K562 (cell line): Measurements from ENCODE around the gene ECHDC1. TPM values are rescaled to one million over a fixed set of nuclear protein-coding genes. Genes with fewer than 3 reads are reported as not detected.

Experiments
- ATAC-seq: fragments of 200-7000 bp; cut with Tn5 transposase; 3 replicates; pipeline ENCODE4 v1.9.1; 2020; ENCODE audit warnings: moderate library complexity
- BruUV-seq: library from RNA; stranded (reverse); fragments of 400-500 nt; replicated peaks from 2 replicates; lab custom pipeline; 2021; lab: Mats Ljungman, UMichigan
- CTCF ChIA-PET: fragments of 300-600 bp; formaldehyde crosslinking; extraction: SDS; loops from one replicate; lab custom pipeline; 2021; ENCODE audit warnings: low intra/inter-chr PET ratio; lab: Yijun Ruan, JAX
- POLR2A ChIA-PET: fragments of 300-600, 350-650 bp; sonication (Branson Sonifier 250); formaldehyde crosslinking; extraction: SDS; loops from one replicate; lab custom pipeline; 2021; ENCODE audit warnings: antibody characterized with exemption, inconsistent platforms; lab: Yijun Ruan, JAX
- DNase-seq, 4 experiments: peaks; one replicate each; pipeline versions ENCODE4 v3.0.0 to v3.0.0-alpha.2; 2011 to 2018; ENCODE audit warnings: low spot score in 3 of 4, mixed read lengths in 3 of 4; ENCODE audit errors: extremely low read depth in 1 of 4
- FAIRE-seq: peaks from 2 replicates; lab custom pipeline; 2011; peaks lifted over from hg19 to GRCh38; lab: Jason Lieb, UNC
- H2AFZ ChIP-seq: 2 replicates; pipeline ENCODE4 v1.6.0; 2011; ENCODE audit warnings: low read depth, low read length, control low read depth, inconsistent platforms
- H3K27ac ChIP-seq: fragments of 200-600 bp; 3 replicates; pipeline ENCODE4 v1.8.0; 2011; ENCODE audit warnings: low read depth, mild to moderate bottlenecking, control low read depth, inconsistent platforms, low read length, moderate library complexity, mixed read lengths; ENCODE audit errors: extremely low read depth
- H3K27me3 ChIP-seq, 2 experiments: fragments of 300-600 bp in 1 of 2; 2 replicates in 1 of 2; 3 replicates in 1 of 2; pipeline versions ENCODE4 v1.6.0 to v1.8.0; 2011; ENCODE audit warnings: inconsistent platforms in 2 of 2, low read length in 2 of 2, mild to moderate bottlenecking in 1 of 2, mixed read lengths in 1 of 2, moderate library complexity in 1 of 2; ENCODE audit not compliant: control insufficient read depth in 2 of 2, insufficient read depth in 2 of 2
- H3K36me3 ChIP-seq: fragments of 300-600 bp; 3 replicates; pipeline ENCODE4 v1.8.0; 2011; ENCODE audit warnings: mild to moderate bottlenecking, low read length, inconsistent platforms; ENCODE audit not compliant: control insufficient read depth, insufficient read depth
- H3K4me1 ChIP-seq, 2 experiments: fragments of 200-600 bp in 1 of 2; replicated peaks in 1 of 2; 2 replicates in 1 of 2; 3 replicates in 1 of 2; pipeline versions ENCODE4 v1.5.1 to v1.8.0; 2011; ENCODE audit warnings: inconsistent platforms in 2 of 2, low read length in 2 of 2, mild to moderate bottlenecking in 1 of 2, mixed read lengths in 1 of 2, moderate library complexity in 1 of 2; ENCODE audit not compliant: control insufficient read depth in 2 of 2, insufficient read depth in 2 of 2
- H3K4me2 ChIP-seq: 2 replicates; pipeline ENCODE4 v1.6.1; 2011; ENCODE audit warnings: low read length, control low read depth, inconsistent platforms, mixed read lengths; ENCODE audit not compliant: insufficient read depth
- H3K4me3 ChIP-seq: fragments of 200-600 bp; sonication (generic), shearing (Covaris generic); 2 replicates; pipeline ENCODE4 v1.5.1; 2016; ENCODE audit warnings: control low read depth, inconsistent platforms
- H3K79me2 ChIP-seq: fragments of 200-600 bp; 3 replicates; pipeline ENCODE4 v1.8.0; 2011; ENCODE audit warnings: low read length, inconsistent platforms; ENCODE audit not compliant: control insufficient read depth, insufficient read depth
- H3K9ac ChIP-seq, 2 experiments: 2 replicates each; pipeline versions ENCODE4 v1.6.0 to v1.6.1; 2011; ENCODE audit warnings: low read depth in 2 of 2, low read length in 2 of 2, control low read depth in 1 of 2, inconsistent platforms in 1 of 2, mild to moderate bottlenecking in 1 of 2, mixed read lengths in 1 of 2; ENCODE audit not compliant: insufficient read depth in 1 of 2
- H3K9me1 ChIP-seq: one replicate; pipeline ENCODE4 v1.6.0; 2011; ENCODE audit warnings: inconsistent platforms, mild to moderate bottlenecking, low read length, moderate library complexity; ENCODE audit not compliant: control insufficient read depth, insufficient read depth
- H3K9me3 ChIP-seq: replicated peaks from 2 replicates; pipeline ENCODE4 v1.5.1; 2011; ENCODE audit warnings: low read depth, low read length, inconsistent platforms; ENCODE audit not compliant: control insufficient read depth, insufficient read depth
- H4K20me1 ChIP-seq: replicated peaks from 2 replicates; pipeline ENCODE4 v1.6.1; 2011; ENCODE audit warnings: low read length, inconsistent platforms, mixed read lengths; ENCODE audit not compliant: control insufficient read depth, insufficient read depth
- CHCHD3 ChIP-seq: fragments of 250-450 bp; sonication (Bioruptor Pico); IDR thresholded peaks from 2 replicates; pipeline ENCODE4 v2.1.2; 2022; ENCODE audit warnings: mild to moderate bottlenecking
- HDAC2 ChIP-seq: fragments of 450-650 bp; IDR thresholded peaks from 2 replicates; pipeline ENCODE4 v1.6.1; 2016; ENCODE audit warnings: mild to moderate bottlenecking
- NR2C1 ChIP-seq, 2 experiments: fragments of 450-650 bp; IDR thresholded peaks; 2 replicates each; pipeline ENCODE4 v1.6.1; 2017; ENCODE audit warnings: mild to moderate bottlenecking in 2 of 2, antibody characterized with exemption in 1 of 2, inconsistent platforms in 1 of 2, missing compliant biosample characterization in 1 of 2, missing genetic modification characterization in 1 of 2
- SPI1 ChIP-seq: IDR thresholded peaks from 2 replicates; pipeline ENCODE4 v1.6.1; 2011; ENCODE audit warnings: low read depth, low read length, control low read depth, borderline replicate concordance
- ZNF384 ChIP-seq: IDR thresholded peaks from 2 replicates; pipeline ENCODE4 v1.6.1; 2012; ENCODE audit warnings: low read depth, low read length, improper control_type of control experiment
- WGBS: fragments of 100-300 bp; shearing (Covaris generic); methylation state at CpG from one replicate; pipeline ENCODE4 v1.1.6; 2016; ENCODE audit warnings: low coverage, mixed read lengths; ENCODE audit not compliant: insufficient coverage; ENCODE audit errors: missing lambda C conversion rate; 5-methylcytosine and 5-hydroxymethylcytosine counted together
- in situ Hi-C: fragments of 300-500 bp; cut with MboI; formaldehyde crosslinking; loops from 4 replicates; pipeline ENCODE4 v1.15.0; 2018; ENCODE audit warnings: inconsistent platforms, mixed read lengths
- intact Hi-C: fragments of 100-400 bp; cut with micrococcal nuclease; formaldehyde crosslinking; loops from 2 replicates; pipeline ENCODE4 v1.14.2; 2022
- polyA plus RNA-seq, 8 experiments: library from polyadenylated mRNA; depleted of rRNA in 4 of 8; stranded (reverse) in 5 of 8; unstranded in 3 of 8; fragments of >200 nt; fragmentation: Nextera tagmentation in 2 of 8; fragmentation: Illumina TruSeq in 1 of 8; extraction: Ambion mirVana in 2 of 8; extraction: Trizol in 1 of 8; gene quantifications; 2 replicates each; pipeline versions ENCODE4 v1.2.1 to v1.2.3, GENCODE V29; 2011 to 2014; ENCODE audit warnings: inconsistent platforms in 1 of 8, missing spikeins in 1 of 8
- total RNA-seq, 7 experiments: library from RNA; depleted of rRNA in 6 of 7; stranded (reverse); fragments of >200 nt in 6 of 7; fragmentation: Illumina TruSeq in 2 of 7; extraction: Trizol in 2 of 7; gene quantifications; 2 replicates each; pipeline versions ENCODE4 v1.2.1 to v1.2.3, GENCODE V29; 2011 to 2021; ENCODE audit warnings: low replicate concordance in 1 of 7
- TF ChIP-seq, protein P1 (sequence below): fragments of 200-800 bp; sonication (Bioruptor generic); IDR thresholded peaks from 2 replicates; pipeline ENCODE4 v1.6.1; 2017; ENCODE audit warnings: missing genetic modification characterization, missing compliant biosample characterization
- TF ChIP-seq, protein P2 (sequence below): fragments of 200-800 bp; sonication (Bioruptor generic); IDR thresholded peaks from 2 replicates; pipeline ENCODE4 v1.6.1; 2016; ENCODE audit warnings: missing genetic modification characterization, missing compliant biosample characterization
- TF ChIP-seq, protein P3 (sequence below): sonication (generic); formaldehyde crosslinking; IDR thresholded peaks from 2 replicates; pipeline ENCODE4 v1.8.1; 2023; ENCODE audit warnings: missing genetic modification reagents, mild to moderate bottlenecking, borderline replicate concordance

Gene ECHDC1
- total and polyA plus RNA-seq, 9 of the 15 experiments (the other 6 are each of a cell fraction or from before 2014, with no cell fraction given), result 58.0 to 105 (median 78.6) TPM

DNA sequence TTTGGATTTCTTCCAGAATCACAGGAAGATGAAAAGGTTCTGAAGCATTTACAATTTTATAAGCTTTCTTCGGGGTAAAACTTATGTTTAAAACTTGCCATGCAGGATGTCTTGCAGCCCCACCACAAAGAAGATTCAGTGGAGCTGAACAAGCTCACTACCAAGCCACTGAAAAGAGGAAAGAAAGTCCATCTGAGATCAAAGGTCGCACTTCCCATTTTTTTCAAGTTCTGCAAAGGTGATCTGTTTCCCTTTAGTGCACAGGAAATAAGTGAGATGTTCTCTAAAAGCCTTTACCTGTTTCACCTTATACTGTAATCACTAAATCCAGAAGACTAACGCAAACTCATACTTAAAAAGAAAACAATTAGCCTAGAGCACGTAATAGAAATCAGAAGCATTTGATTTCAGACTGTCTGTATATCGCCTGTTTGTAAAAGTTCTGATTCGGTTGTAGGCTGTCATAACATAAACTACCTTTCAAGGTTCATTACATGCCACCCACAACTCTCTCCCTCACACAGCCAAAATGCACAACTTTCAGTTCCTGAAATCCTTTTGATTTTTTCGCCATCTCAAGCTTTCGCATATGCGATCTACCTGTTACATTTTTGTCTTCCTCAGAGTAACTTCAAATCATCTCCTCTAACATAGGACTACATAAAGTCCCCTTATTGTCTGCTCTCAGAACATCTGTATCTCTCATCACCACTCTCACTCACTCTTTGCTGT is 1.8 kb downstream of the ECHDC1 start:
- WGBS, result 51% methylated on average over 9 of the region's 9 CpGs
- no peaks in the 10 kb centered on the region; the same call in 1 of the 2 replicates for H3K9me3 ChIP-seq
- H3K9ac ChIP-seq, result peak overlapping the region in 1 of 2 experiments; percentile 98; a peak in 2 of 4 replicates
- peaks cover 3 to 20% of the 10 kb centered on the region in 2 experiments; a peak in 3 of 5 replicates for H3K4me1 ChIP-seq
- H3K79me2 ChIP-seq, result peaks cover 98% of the 10 kb centered on the region
- H2AFZ ChIP-seq, result no peak overlapping the region
- H3K9me1 ChIP-seq, result no peaks in the 10 kb centered on the region
- no peak for DNase-seq
- FAIRE-seq, result no peak
- no TSS peak for BruUV-seq
- H3K27ac ChIP-seq, result peak overlapping the region; percentile 91
- POLR2A ChIA-PET, result interaction anchor here (0.6 to 1.6 kb wide), 5 partner anchors 7 to 22 kb away, joined by 3 to 4 read pairs (median 4); no protein-coding TSS in a partner anchor
- no peaks in the 10 kb centered on the region for H3K27me3 ChIP-seq
- CTCF ChIA-PET, result no interaction called here
- ATAC-seq, result no peak
- peak overlapping the region; percentile 77 for H3K4me3 ChIP-seq
- intact Hi-C loops, result loop anchor here (2.0 to 10.0 kb wide), 3 partner anchors 39 to 1357 kb away; partner anchors contain the start of gene TRMT11
- in situ Hi-C loops, result no loop called here
- no peaks in the 10 kb centered on the region for H4K20me1 ChIP-seq
- H3K36me3 ChIP-seq, result peaks cover 24% of the 10 kb centered on the region; the same call in 2 of the 3 replicates
- H3K4me2 ChIP-seq, result peak overlapping the region; percentile 97
- peak; percentile 94 for TF ChIP-seq SPI1
- no peak for TF ChIP-seq CHCHD3 (CRISPR knock-in tag)
- 0 out of 2 replicates have a peak, but pooled peaks have one; percentile 11 for TF ChIP-seq ZNF384
- TF ChIP-seq, protein P1, sequence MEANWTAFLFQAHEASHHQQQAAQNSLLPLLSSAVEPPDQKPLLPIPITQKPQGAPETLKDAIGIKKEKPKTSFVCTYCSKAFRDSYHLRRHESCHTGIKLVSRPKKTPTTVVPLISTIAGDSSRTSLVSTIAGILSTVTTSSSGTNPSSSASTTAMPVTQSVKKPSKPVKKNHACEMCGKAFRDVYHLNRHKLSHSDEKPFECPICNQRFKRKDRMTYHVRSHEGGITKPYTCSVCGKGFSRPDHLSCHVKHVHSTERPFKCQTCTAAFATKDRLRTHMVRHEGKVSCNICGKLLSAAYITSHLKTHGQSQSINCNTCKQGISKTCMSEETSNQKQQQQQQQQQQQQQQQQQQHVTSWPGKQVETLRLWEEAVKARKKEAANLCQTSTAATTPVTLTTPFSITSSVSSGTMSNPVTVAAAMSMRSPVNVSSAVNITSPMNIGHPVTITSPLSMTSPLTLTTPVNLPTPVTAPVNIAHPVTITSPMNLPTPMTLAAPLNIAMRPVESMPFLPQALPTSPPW (CRISPR knock-in tag), result no peak
- TF ChIP-seq NR2C1 (IDR thresholded peaks at IDR 0.05), result peak; percentile 44; the same call in 1 of the 2 replicates
- TF ChIP-seq NR2C1 (tag; IDR thresholded peaks at IDR 0.05), result no peak
- TF ChIP-seq, protein P2, sequence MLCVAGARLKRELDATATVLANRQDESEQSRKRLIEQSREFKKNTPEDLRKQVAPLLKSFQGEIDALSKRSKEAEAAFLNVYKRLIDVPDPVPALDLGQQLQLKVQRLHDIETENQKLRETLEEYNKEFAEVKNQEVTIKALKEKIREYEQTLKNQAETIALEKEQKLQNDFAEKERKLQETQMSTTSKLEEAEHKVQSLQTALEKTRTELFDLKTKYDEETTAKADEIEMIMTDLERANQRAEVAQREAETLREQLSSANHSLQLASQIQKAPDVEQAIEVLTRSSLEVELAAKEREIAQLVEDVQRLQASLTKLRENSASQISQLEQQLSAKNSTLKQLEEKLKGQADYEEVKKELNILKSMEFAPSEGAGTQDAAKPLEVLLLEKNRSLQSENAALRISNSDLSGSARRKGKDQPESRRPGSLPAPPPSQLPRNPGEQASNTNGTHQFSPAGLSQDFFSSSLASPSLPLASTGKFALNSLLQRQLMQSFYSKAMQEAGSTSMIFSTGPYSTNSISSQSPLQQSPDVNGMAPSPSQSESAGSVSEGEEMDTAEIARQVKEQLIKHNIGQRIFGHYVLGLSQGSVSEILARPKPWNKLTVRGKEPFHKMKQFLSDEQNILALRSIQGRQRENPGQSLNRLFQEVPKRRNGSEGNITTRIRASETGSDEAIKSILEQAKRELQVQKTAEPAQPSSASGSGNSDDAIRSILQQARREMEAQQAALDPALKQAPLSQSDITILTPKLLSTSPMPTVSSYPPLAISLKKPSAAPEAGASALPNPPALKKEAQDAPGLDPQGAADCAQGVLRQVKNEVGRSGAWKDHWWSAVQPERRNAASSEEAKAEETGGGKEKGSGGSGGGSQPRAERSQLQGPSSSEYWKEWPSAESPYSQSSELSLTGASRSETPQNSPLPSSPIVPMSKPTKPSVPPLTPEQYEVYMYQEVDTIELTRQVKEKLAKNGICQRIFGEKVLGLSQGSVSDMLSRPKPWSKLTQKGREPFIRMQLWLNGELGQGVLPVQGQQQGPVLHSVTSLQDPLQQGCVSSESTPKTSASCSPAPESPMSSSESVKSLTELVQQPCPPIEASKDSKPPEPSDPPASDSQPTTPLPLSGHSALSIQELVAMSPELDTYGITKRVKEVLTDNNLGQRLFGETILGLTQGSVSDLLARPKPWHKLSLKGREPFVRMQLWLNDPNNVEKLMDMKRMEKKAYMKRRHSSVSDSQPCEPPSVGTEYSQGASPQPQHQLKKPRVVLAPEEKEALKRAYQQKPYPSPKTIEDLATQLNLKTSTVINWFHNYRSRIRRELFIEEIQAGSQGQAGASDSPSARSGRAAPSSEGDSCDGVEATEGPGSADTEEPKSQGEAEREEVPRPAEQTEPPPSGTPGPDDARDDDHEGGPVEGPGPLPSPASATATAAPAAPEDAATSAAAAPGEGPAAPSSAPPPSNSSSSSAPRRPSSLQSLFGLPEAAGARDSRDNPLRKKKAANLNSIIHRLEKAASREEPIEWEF, result no peak
- TF ChIP-seq HDAC2, result no peak
- TF ChIP-seq, protein P3, sequence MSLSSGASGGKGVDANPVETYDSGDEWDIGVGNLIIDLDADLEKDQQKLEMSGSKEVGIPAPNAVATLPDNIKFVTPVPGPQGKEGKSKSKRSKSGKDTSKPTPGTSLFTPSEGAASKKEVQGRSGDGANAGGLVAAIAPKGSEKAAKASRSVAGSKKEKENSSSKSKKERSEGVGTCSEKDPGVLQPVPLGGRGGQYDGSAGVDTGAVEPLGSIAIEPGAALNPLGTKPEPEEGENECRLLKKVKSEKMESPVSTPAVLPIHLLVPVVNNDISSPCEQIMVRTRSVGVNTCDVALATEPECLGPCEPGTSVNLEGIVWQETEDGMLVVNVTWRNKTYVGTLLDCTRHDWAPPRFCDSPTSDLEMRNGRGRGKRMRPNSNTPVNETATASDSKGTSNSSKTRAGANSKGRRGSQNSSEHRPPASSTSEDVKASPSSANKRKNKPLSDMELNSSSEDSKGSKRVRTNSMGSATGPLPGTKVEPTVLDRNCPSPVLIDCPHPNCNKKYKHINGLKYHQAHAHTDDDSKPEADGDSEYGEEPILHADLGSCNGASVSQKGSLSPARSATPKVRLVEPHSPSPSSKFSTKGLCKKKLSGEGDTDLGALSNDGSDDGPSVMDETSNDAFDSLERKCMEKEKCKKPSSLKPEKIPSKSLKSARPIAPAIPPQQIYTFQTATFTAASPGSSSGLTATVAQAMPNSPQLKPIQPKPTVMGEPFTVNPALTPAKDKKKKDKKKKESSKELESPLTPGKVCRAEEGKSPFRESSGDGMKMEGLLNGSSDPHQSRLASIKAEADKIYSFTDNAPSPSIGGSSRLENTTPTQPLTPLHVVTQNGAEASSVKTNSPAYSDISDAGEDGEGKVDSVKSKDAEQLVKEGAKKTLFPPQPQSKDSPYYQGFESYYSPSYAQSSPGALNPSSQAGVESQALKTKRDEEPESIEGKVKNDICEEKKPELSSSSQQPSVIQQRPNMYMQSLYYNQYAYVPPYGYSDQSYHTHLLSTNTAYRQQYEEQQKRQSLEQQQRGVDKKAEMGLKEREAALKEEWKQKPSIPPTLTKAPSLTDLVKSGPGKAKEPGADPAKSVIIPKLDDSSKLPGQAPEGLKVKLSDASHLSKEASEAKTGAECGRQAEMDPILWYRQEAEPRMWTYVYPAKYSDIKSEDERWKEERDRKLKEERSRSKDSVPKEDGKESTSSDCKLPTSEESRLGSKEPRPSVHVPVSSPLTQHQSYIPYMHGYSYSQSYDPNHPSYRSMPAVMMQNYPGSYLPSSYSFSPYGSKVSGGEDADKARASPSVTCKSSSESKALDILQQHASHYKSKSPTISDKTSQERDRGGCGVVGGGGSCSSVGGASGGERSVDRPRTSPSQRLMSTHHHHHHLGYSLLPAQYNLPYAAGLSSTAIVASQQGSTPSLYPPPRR (CRISPR knock-in tag), result no peak
